OCI-LY3 (cell line): ENCODE results near the gene NR1H4.

Source experiments
- CTCF ChIP-seq: fragments of 200-600, 300-600 bp; sonication (generic); IDR thresholded peaks from 2 replicates; pipeline ENCODE4 v1.5.1; 2014; ENCODE audit warnings: antibody characterized with exemption, low read length, low read depth
- EZH2phosphoT487 ChIP-seq: fragments of 200-600 bp; shearing (Covaris generic); IDR thresholded peaks from 2 replicates; pipeline ENCODE4 v1.6.1; 2018; ENCODE audit warnings: antibody characterized with exemption, mixed run types, low read depth

DNA sequence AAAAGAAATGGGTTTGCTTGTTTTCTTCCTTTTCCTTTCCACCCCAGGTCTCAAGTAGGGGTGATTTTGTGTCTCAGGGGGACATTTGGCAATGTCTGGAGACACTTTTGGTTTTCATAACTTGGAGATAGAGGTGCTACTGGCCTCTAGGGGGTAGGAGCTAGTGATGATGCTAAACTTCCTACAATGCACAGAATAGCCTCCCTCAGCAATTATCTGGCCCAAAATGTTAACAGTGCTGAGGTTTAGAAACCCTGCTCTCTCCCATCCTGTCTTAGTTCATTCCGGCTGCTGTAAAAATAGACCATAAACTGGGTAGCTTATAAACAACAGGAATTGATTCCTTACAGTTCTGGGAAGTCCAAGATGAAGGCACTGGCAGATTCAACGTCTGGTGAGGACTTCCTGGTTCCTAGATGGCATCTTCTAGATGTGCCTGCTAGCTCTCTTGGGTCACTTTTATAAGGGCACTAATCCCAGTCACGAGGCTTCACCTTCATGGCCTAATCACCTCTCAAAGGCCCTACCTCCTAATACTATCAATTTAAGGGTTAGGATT, 92.4 kb downstream of the NR1H4 start:
- TF ChIP-seq CTCF: no peak; the same call in 1 of the 2 replicates
- no peak for TF ChIP-seq EZH2phosphoT487
